Activated gamma-delta T cell treated with anti-CD3 and anti-CD28 coated beads, Interleukin-2, amount 50 U/mL, for 16 hours (primary cell): ENCODE results near the gene FMN1.

Experiments
- DNase-seq: peaks from one replicate; pipeline ENCODE4 v3.0.0-alpha.2; 2020; ENCODE audit warnings: low read depth

FMN1 gene

GRCh38 chr15:32923176-32923575 lies 271.3 kb downstream of the FMN1 start:
- DNase-seq = no peak

- no peak for DNase-seq
Observed at GRCh38 chr15:32922541-32922940, 272.0 kb downstream of the FMN1 start.

GRCh38 chr15:32919749-32920414 lies 274.6 kb downstream of the FMN1 start:
- DNase-seq = no peak

DNA sequence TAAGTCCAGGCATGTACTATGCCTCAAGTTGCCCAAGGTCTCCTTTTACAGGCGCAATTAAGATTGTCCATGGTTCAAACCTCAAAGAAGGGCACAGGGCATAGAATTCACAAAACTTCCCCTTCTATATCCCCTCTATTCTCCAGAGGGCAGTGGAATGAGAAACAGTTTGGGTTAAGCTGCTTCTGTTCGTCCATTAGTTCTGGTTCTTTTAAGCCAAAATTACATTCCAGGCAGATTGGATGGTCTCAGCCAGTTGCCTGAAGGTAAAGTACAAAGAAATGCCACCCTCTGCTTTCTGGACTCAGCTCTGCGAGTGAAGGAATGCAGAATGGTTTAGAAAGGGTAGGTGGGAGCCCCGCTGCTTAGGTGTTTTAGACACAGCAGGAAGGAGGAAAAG lies 276.0 kb downstream of the FMN1 start:
- no peak for DNase-seq

DNA sequence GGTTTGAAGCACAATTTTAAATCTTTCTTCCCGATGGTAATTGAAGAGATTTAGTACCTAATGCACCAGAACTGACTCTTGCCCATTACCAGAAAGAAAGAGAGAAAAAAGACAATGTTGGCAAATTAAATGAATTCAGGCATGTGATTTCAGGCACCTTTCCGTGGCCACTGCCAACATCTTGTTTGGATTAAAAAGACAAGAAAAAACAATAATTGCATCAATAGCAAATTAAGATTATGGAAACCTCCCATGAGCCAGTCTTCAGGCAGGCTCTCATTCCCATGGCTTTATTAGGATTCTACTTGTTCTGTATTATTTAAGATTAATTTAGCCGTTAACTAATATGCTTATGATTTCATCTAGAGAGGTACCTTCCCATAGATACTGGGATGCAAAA lies 283.7 kb downstream of the FMN1 start:
- no peak for DNase-seq

DNA sequence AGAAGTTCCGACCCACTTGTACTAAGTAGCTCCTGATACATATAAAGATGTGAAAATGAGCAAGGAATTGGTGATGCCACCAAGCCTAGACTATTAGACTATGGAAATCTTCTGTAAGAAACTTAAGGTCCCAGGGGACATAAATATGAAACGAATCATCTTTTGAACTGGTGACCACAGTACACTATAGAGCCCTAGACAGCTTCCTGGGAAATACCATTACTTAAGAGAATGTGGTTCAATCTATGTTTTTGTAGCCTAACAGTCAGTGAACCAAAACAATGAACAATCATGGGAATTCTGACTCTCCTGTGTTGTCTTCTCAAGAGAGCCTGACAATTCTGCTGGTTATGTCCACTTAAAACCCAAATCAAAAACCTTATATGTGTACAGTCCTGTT lies 285.1 kb downstream of the FMN1 start:
- no peak for DNase-seq

DNA sequence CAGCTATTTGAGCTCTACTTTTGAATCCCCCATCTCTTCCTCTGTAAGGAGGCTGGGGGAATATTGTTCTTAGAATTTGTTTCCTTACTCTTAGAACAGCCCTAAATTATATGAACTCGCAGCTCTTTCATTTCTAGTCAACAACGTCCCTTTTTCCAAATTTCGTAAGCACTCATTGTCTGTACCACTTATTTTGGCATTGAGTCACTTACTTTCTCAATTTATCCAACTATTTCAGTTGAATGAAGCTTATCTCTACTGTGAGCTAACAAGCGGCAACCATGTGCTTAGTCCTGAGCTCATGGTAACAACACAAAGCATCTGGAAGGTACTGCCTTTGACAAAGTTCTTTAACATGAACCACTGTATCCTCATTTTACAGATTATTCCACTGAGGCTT lies 285.6 kb downstream of the FMN1 start:
- DNase-seq = no peak

DNA sequence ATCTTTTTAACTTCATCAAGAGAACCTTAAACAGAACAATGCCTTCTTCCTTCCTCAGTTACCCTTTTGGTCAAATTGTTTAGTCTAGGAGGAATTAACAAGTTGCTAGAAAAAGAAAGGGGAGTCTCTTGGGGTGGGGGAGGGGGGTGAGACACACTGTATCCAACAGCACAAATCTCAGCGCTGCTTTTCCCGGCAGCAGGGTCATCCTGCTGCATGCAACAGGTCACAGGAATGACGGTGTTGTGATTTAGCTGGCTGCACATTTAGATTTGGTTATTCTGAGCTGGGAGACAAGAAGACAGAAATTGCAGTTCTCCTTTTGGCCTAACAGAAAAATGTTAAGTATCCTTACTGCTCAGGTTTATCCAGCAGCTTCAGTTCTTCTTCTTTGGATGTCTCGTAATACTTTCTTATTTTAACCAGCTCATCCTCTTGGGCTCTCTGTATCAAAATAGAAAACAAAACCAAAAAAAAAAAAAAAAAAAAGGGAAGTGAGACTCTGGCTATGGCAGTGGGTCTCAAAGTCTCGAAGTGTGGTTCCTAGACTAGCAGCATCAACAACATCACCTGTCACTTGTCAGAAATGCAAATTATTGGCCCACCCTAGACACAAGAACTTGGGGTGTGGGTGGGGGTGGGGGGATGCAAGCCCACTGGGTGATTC lies 286.2 kb downstream of the FMN1 start:
- no peak for DNase-seq

DNA sequence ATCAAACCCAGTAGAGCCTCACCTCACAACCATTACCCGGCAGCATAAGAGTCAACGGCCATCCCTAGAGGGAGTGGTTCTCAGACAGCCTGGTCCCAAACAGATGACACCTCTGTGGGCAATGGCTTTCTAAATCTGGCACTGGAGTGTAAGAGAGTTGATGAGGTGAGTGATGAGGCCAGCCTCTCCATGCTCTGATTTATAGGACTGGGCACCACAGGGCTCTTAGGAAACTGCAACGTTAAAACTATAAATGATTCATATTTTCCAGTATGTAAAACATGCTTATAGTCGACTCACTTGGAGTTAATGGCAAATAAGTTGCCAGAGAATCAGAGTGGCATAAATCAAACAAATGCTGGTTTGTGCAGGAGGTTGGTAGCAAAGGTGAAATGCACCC lies 289.0 kb downstream of the FMN1 start:
- no peak for DNase-seq

DNA sequence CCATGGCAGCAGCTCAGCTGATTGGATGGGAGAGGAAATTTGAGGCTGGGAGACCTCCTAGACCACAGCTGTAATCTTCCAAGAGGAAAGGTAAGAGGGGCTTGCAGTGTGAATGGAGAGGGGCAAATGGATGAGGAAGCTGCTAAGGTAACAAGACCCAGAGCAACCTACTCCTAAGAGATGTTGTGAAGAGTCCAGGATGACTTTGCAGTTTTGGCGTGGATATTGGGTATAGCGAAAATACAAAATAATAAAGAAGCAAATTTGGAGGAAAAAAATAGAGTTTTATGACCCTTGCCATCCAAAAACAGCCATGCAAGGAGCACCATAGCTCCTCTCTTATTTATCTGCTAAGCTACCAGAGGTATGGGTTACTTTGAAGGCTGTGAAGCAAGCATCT lies 290.1 kb downstream of the FMN1 start:
- DNase-seq = no peak

GRCh38 chr15:32903591-32904290 lies 290.8 kb downstream of the FMN1 start:
- DNase-seq = no peak

GRCh38 chr15:32901995-32902394 lies 292.5 kb downstream of the FMN1 start:
- no peak for DNase-seq

- DNase-seq = no peak
Observed at GRCh38 chr15:32901192-32901591, 293.3 kb downstream of the FMN1 start.

DNA sequence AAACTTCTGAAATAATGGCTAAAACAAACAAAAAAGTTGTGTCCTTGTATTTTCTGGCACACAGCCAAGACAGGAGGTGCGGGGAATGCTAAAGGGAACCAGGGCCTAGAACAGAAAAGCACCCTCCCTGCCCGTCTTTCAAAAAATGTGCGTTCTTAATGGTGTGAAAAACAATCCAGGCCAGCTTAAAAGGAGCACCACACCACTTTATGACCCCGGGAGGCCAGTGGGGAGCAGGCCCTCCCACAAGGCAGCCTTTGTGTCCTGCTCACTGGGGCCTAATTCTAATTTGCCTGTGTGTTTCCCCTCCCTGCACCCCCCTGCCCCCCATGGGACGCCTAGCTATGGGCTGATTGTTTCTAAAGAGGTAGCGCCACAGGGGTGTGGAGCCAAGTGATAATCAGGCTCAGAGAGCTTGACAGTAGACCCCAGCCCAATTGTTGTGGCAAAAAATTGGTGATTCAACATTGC lies 295.4 kb downstream of the FMN1 start:
- no peak for DNase-seq

- no peak for DNase-seq
Observed at GRCh38 chr15:32898414-32898813, 296.1 kb downstream of the FMN1 start.

GRCh38 chr15:32893421-32893820 lies 301.1 kb downstream of the FMN1 start:
- no peak for DNase-seq

DNA sequence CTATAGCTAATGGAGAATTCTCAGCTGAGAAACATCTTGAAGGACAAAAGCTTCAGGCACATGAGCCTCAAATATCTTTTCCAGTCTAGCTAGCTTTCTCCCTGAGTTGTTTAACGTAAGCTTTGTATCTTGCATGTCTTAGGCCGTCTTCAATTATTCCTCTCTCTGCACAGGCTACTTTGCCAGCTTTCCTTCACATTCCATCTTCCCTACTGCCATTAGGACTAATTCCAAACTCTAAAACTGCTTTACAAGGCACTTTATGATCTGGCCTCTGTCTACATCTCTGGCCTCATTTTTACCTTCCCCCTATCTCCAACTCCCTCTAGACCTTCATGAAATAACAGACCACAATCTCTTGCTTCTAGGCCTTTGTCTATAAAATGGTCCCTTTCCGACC lies 305.3 kb downstream of the FMN1 start:
- DNase-seq = no peak

GRCh38 chr15:32888221-32888761 lies 306.2 kb downstream of the FMN1 start:
- DNase-seq = no peak

DNA sequence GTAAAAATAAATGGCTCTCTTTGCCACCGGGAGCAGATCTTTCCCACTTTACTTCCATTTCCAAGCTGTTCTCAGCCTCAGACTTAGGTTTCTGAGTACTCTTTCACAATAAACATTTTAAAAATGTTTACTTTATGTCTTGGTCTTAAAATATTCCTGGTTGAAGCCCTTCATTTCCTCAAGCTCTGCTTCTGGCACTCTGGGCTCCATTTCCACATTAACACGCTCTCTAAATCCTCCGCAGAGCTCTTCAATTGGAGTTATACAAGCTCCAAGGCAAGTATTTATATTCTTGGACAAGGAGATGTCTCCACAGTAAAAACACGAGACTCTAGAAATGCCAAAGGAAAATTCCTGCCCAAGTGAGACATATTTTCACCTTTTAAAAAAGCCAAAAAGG lies 307.4 kb downstream of the FMN1 start:
- no peak for DNase-seq

DNA sequence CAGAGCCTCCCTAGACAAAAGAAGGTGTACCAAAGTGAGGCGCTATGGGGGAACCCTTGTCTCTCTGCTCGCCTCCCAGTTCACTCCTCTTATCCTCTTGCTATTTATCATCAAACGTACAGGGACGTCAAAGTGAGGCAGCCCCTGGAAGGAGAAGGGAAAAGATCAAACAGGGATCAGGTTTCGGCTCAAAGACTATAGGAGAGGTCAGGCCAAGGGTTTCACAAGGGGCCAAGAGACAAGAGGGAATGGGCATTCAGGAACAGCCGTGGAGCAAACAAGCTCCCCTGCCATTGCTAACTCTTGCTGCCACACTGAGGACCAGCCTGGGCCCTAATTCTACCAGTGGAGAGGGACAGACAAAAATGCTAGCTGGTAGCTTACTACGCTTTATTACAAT lies 308.1 kb downstream of the FMN1 start:
- DNase-seq = no peak

DNA sequence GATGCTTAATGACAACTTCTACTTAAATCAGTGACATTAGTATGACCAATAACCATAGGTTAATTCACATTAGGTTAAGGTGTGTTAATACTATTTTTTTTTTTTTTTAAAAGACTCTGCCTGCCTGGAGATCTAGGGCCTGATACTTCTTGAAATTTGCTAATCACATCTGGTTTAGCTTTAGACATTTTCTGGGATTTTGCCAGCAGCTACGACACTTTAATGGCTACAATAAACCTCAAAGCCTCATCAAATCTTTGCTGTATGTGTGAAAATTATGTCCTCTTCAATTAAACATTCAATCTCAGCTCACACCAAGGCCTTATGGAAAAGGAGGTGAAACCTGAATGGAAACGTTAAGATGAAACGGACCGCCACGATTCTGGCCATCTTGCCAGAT lies 308.8 kb downstream of the FMN1 start:
- no peak for DNase-seq

GRCh38 chr15:32884146-32884545 lies 310.4 kb downstream of the FMN1 start:
- DNase-seq = no peak

DNA sequence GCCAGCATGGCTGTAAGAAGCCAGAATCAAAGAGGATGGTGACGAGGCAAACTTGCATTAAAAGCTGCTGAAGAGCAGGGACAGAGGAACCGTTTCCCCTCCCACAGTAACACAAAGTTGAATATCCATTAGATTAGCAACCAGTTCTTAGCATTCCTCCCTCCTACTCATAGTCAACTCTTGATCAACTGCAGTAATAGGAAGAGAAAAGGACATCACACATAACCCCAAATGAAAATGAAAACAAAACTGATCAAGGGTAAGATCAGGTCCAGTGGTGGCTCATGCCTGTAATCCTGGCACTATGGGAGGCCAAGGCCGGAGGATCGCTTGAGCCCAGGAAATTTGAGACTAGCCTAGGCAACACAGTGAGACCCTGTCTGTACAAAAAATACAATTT lies 311.6 kb downstream of the FMN1 start:
- DNase-seq = no peak
